ENCODE measurements around the gene PARVG. TPM values are rescaled to one million over a fixed set of nuclear protein-coding genes. Genes with fewer than 3 reads are reported as not detected.

The PARVG gene
- total RNA-seq, 4 donors from 2014 or later: 1.00 to 37.8 (median 20.6) TPM

DNA sequence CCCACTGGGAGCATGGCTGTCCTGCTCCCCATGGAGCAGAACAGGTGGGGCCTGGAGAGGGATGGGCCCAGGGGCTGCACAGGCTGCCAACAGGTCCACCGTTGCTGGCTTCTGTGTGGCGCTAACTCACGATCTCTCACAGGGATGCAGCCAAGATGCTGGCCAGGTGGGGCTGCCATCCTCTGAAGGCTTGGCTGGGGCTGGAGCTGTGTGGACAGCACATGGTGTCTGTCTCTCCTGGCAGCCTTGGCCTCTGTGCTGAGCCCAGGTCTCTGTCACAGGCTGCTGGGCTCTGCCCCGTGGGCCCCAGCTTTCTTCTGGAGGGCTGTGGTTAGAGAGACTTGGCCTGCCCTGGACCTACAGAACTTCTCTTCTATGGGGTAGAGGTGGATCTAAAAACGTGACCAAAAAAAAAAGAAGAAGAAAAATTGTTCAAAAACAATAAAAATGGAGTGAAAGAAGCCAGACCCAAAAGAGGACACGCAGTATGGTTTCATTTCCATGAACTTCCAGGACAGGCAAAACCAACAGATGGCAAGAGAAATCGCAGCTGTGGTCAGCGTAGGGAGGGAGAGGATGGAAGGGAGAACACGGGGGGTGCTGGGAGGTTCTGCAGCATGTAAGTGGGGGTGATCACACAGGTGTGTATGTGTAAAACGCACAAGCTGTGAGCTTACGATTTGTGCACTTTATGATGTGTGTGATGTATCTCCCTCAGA is 12.2 kb downstream of the PARVG start:
- 63 to 73% methylated on average over 6 to 11 of the region's 11 CpGs for WGBS, 2 donors (ENCODE audit: low coverage in 1 of 2)
- intact Hi-C loops (cut with DNase I; ENCODE audit: low total_unique reads) (no loop called here), in situ Hi-C loops (cut with MboI; ENCODE audit: low pct_ligation_motif_present in 1 of 4, low pct_unique_long_range_greater_than_20kb in 1 of 4, low sequenced_read_pairs in 3 of 4) (no loop called here)
- TF ChIP-seq, protein P1, sequence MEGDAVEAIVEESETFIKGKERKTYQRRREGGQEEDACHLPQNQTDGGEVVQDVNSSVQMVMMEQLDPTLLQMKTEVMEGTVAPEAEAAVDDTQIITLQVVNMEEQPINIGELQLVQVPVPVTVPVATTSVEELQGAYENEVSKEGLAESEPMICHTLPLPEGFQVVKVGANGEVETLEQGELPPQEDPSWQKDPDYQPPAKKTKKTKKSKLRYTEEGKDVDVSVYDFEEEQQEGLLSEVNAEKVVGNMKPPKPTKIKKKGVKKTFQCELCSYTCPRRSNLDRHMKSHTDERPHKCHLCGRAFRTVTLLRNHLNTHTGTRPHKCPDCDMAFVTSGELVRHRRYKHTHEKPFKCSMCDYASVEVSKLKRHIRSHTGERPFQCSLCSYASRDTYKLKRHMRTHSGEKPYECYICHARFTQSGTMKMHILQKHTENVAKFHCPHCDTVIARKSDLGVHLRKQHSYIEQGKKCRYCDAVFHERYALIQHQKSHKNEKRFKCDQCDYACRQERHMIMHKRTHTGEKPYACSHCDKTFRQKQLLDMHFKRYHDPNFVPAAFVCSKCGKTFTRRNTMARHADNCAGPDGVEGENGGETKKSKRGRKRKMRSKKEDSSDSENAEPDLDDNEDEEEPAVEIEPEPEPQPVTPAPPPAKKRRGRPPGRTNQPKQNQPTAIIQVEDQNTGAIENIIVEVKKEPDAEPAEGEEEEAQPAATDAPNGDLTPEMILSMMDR (IDR thresholded peaks at IDR 0.05): no peak
- TF ChIP-seq POLR2AphosphoS5 (IDR thresholded peaks at IDR 0.05) (no peak), EP300 (IDR thresholded peaks at IDR 0.05; ENCODE audit: low read depth) (no peak), POLR2A (IDR thresholded peaks at IDR 0.05) (no peak)
- DNase-seq: no peak
- H3K36me3 ChIP-seq: no peaks in the 10 kb centered on the region
- H3K4me3 ChIP-seq: no peak overlapping the region
- peaks cover 0 to 3% (median 0%) of the 10 kb centered on the region in 4 donors for H3K4me1 ChIP-seq
- H3K9me3 ChIP-seq: no peaks in the 10 kb centered on the region
- H3K27me3 ChIP-seq: no peaks in the 10 kb centered on the region
- no peak overlapping the region for H3K27ac ChIP-seq

DNA sequence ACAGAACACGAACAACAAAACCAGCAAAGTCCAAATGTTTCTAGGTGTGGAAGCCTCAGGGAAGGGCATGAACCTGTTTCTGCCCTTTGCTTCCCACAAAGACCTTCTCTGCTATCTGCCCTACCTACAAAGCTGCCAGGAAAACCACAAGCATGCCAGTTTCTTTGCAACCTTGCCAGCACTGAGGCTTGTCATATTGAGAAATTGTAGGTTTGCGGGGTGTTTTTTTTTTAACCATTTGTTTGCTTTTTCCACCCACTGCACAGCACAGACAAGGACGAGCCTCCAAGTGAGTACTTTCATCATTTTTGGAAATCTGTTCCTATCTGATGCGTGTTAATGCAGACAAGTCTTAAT is 12.8 kb downstream of the PARVG start:
- in situ Hi-C loops (cut with MboI; ENCODE audit: low pct_ligation_motif_present in 1 of 4, low pct_unique_long_range_greater_than_20kb in 1 of 4, low sequenced_read_pairs in 3 of 4) (no loop called here), intact Hi-C loops (cut with DNase I; ENCODE audit: low total_unique reads) (no loop called here)
- no peaks in the 10 kb centered on the region for H3K9me3 ChIP-seq
- no peak for DNase-seq
- no peaks in the 10 kb centered on the region for H3K27me3 ChIP-seq
- H3K27ac ChIP-seq: no peak overlapping the region
- no peak overlapping the region for H3K4me3 ChIP-seq
- no peak for TF ChIP-seq POLR2AphosphoS5 (IDR thresholded peaks at IDR 0.05)
- no peaks in the 10 kb centered on the region for H3K36me3 ChIP-seq
- WGBS, 2 donors (ENCODE audit: low coverage in 1 of 2): 66 to 67% methylated on average over 4 of the region's 4 CpGs
- H3K4me1 ChIP-seq: peaks cover 0 to 3% (median 0%) of the 10 kb centered on the region in 4 donors

DNA sequence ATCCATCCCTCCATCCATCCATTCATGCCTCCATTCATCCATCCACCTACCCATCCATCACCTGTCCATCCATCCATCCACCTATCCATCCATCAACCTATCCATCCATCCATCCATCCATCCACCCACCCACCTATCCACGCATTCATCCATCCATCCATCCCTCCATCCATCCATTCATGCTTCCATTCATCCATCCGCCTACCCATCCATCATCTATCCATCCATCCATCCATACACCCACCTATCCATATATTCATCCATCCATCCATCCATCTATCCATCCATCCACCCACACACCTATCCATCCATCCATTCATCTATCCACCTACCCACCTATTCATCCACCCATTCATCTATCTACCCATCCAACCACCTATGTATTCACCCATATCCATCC is 13.8 kb downstream of the PARVG start:
- intact Hi-C loops (cut with DNase I; ENCODE audit: low total_unique reads) (no loop called here), in situ Hi-C loops (cut with MboI; ENCODE audit: low pct_ligation_motif_present in 1 of 4, low pct_unique_long_range_greater_than_20kb in 1 of 4, low sequenced_read_pairs in 3 of 4) (no loop called here)
- Histone ChIP-seq H3K4me1 (peaks cover 0 to 3% (median 0%) of the 10 kb centered on the region in 4 donors), H3K27me3 (no peaks in the 10 kb centered on the region), H3K9me3 (no peaks in the 10 kb centered on the region), H3K4me3 (no peak overlapping the region), H3K36me3 (no peaks in the 10 kb centered on the region), H3K27ac (no peak overlapping the region)
- TF ChIP-seq POLR2A (IDR thresholded peaks at IDR 0.05) (no peak), EP300 (IDR thresholded peaks at IDR 0.05; ENCODE audit: low read depth) (no peak), POLR2AphosphoS5 (IDR thresholded peaks at IDR 0.05) (no peak)
- TF ChIP-seq, protein P1 (IDR thresholded peaks at IDR 0.05): no peak
- DNase-seq: no peak
- WGBS, 2 donors (ENCODE audit: low coverage in 1 of 2): 65 to 97% methylated on average over 2 of the region's 2 CpGs

DNA sequence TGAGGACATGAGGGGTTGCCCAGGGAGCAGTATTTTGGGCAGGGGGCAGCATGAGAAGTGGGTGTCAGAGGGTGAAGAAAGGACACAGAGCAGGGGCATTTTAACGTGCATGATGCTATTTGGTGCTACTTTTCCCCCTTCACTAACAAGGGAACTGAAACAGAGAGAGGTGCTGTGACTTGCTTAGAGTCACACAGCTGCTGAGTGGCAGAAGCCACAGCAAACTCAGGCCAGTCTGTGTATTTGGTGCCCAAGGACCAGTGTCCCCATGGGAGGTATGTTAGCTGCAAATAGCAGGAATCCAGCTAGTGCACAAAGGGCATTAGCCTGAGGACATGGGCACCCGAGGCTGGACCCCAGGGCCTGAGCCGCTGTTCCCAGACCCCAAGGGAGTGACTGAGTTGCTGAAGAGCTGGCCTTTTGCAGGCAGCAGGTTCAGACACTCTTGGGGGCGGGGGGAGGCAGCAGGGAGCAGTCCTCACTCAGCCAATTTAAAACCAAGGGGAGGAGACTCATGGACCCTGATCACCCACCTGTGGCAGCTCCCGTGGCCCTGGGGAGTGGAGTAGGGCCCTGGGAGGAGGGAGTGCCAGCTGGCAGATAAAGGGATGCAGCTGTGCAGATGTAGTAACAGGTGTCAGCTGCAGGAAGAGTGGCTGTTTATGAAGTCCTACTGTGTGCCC is 14.6 kb downstream of the PARVG start:
- TF ChIP-seq EP300 (IDR thresholded peaks at IDR 0.05; ENCODE audit: low read depth): no peak
- no peaks in the 10 kb centered on the region for H3K9me3 ChIP-seq
- no peaks in the 10 kb centered on the region for H3K36me3 ChIP-seq
- H3K4me3 ChIP-seq: no peak overlapping the region
- H3K27me3 ChIP-seq: no peaks in the 10 kb centered on the region
- H3K27ac ChIP-seq: no peak overlapping the region
- in situ Hi-C loops (cut with MboI; ENCODE audit: low pct_ligation_motif_present in 1 of 4, low pct_unique_long_range_greater_than_20kb in 1 of 4, low sequenced_read_pairs in 3 of 4): no loop called here
- intact Hi-C loops (cut with DNase I; ENCODE audit: low total_unique reads): no loop called here
- 47% methylated on average over 4 of the region's 5 CpGs; no CpG with 5 or more reads in 1 of the 2 donors for WGBS, 2 donors (ENCODE audit: low coverage in 1 of 2)
- no peak for DNase-seq
- peaks cover 0 to 3% (median 0%) of the 10 kb centered on the region in 4 donors for H3K4me1 ChIP-seq

DNA sequence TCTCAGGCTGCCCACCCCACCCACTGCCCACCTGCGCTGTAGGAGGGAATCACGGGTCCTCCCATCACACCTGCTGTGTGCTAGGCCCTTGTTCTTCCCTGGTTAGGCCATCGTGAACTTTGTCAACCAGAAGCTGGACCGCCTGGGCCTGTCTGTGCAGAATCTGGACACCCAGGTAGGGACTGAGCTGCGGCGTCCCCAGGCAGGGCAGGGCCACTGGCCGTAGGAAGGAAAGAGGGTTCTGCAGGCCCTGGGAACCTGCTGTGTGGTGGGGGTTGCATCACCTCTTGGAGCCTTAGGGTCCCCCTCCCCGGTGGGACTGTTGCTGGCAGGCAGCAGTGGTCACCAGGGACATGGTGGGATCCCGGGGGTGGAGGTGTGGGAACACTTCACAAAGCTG is 15.5 kb downstream of the PARVG start:
- DNase-seq: no peak
- TF ChIP-seq EP300 (IDR thresholded peaks at IDR 0.05; ENCODE audit: low read depth): no peak
- TF ChIP-seq POLR2AphosphoS5 (IDR thresholded peaks at IDR 0.05): no peak
- TF ChIP-seq, protein P1 (IDR thresholded peaks at IDR 0.05): no peak
- TF ChIP-seq POLR2A (IDR thresholded peaks at IDR 0.05): no peak
- WGBS, 2 donors (ENCODE audit: low coverage in 1 of 2): 65% methylated on average over 9 of the region's 9 CpGs; no CpG with 5 or more reads in 1 of the 2 donors
- H3K9me3 ChIP-seq: no peaks in the 10 kb centered on the region
- H3K36me3 ChIP-seq: no peaks in the 10 kb centered on the region
- no peak overlapping the region for H3K27ac ChIP-seq
- no peaks in the 10 kb centered on the region for H3K27me3 ChIP-seq
- no peak overlapping the region for H3K4me3 ChIP-seq
- peaks cover 0 to 3% (median 0%) of the 10 kb centered on the region in 4 donors for H3K4me1 ChIP-seq
- in situ Hi-C loops (cut with MboI; ENCODE audit: low pct_ligation_motif_present in 1 of 4, low pct_unique_long_range_greater_than_20kb in 1 of 4, low sequenced_read_pairs in 3 of 4): no loop called here
- intact Hi-C loops (cut with DNase I; ENCODE audit: low total_unique reads): no loop called here
